CMK (cell line): ENCODE results near the gene SAMD9.
"Not testable (repeated sequence)": the region's sequence is repeated elsewhere in the genome, so short reads cannot be mapped to it uniquely, and the experiment has no call there.

Experiments
- DNase-seq: peaks from one replicate; pipeline ENCODE4 v3.0.0-alpha.2; 2010; ENCODE audit warnings: low read depth

Gene SAMD9

DNA sequence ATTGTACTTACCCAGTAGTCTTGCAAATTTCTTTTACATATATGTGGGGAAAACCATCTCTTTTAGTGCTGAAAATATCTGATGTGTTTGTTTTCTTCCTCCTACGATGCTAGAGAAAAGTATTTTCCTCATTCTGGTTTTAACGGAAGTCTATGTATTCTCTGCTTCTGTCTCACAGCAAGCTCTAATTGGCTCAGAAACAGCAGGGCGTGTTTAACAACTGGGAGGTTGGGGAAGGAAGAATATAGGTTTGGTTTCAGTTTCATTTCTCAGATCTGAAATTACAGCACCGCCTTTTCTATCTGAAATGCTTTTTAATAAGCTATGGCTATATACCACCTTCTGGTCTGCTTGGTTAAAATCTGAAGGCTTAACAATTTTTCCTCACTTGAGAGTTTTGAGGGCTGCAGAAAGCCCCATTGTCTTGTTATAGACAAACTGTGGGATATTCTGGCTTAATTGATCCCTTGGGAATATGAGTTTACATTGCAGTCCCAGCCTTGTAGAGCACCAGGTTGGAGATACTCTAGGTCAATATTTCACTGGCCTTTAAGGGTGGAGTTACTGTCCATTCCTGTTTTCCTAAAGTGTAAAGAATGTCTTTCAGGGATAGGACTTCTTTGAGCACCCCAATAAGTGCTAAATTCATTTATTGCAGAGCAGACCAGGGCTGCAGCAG lies at the start of gene SAMD9:
SAMD9 (minus strand) TSS at position 128 of the 679 bp plus-strand sequence. CDS start 11,882 bp downstream, outside the sequence.
- no peak for DNase-seq

DNA sequence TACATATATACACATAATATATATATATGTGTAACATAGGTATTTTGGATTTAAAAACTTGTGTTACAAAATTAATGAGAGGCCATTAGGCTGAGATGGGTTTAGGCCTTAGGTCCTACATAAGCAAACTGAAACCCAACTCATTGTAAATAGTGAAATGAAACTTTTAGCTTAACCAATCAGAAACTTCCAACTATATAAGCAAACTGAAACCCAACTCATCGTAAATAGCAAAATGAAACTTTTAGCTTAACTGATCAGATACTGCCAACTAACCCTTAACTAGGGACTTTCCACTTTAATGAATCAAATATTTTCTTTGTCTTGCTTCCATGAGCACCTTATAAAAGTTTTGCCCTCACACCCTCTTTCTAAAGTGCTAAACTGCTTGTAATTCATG lies 47.7 kb upstream of the SAMD9 start:
- DNase-seq, result no peak

DNA sequence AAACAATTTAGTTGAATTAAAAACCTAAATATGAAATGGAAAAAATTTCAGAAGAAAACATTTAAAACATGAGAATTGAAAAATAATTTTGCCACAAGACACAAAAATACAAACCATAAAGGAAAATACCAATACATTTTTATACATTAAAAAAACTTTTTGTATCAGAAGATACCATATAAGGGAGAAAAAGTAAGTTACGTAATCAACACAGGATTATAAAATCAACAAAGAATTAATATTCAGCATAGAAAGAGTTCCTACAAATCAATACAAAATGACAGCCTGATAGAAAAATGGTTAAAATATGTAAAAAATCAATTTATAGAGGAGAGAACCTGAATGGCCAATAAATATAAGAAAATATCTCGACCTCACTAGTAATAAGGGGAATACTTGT lies 47.0 kb upstream of the SAMD9 start:
- DNase-seq, result no peak

DNA sequence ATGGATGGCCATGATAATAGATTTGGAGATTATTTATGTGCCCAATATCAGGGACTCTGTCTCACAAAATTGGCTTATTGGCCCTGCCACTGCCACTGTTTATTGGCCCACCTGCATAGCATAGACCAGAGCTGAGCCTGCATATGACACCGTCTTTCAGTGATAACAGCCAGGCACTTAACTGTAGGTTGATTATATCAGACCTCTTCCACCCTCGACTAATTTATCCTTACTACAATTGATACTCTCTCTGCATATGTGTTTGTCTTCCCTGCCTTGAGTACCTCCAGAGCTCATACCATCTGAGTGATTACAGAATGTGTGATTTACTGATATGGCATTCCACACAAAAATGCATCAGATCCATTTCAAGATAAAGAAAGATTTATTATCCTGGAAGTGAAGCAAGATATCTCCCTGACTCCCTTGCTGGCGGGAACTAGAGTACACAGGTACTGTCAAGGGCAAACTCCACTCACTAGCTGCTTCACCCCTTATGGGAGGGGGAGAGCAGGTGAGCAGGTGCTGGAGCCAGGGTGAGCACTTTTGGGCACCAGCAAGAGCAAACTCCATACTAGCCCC lies 43.5 kb upstream of the SAMD9 start:
- no peak for DNase-seq

DNA sequence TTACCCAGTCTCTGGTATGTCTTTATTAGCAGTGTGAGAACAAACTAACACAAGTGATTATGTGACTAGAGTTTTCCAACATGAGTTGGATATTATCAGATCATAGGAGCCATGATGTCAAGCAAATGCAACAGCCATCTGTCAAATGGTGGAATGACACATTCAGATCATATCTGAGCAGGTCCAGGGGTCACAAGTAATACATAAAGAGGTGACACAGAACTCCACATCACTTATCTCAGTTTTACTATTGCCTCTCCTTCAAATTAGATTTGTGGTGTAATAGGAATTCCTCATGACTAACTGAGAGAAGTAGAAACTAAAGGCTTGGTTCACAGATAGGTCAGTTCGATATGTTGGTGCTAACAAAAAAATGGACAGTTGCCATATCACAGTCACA lies 42.6 kb upstream of the SAMD9 start:
- no peak for DNase-seq

DNA sequence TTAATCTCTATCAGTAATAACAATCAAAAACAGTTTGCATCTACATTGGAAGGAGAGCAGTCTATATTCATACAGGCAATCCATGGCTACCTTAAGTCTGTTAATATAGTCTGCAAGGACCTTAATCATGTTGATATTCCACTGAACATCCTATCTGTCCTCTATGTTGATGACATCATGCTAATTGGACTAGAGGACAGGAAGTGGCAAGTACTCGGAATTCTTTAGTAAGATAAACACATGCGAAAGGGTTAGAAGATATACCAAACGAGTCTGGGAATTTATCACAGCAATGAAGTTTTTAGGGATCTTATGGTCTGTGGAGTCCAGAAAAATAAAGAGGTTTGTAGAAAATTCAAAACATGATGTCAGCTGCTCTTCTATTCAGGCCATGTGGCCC lies 41.7 kb upstream of the SAMD9 start:
- DNase-seq, result no peak

DNA sequence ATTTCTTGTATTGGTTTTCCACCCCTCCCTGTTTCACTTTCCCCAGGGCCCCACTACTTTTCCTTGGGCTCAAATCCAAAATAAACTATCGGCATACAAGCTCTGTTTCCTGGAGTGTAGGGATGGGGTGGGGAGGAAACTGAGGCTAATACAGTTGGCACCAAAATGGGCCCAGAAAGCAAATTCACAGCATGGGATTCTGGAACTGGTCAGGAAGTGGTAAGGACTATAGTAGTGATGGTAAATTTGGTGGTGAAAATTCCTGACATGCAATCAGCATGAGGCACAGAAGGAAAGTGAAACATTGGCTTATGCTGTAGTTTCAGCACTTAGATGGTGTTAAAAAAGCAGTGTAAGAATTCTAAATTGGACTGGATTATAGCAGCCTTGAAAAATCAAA lies 39.1 kb upstream of the SAMD9 start:
- DNase-seq, result no peak

DNA sequence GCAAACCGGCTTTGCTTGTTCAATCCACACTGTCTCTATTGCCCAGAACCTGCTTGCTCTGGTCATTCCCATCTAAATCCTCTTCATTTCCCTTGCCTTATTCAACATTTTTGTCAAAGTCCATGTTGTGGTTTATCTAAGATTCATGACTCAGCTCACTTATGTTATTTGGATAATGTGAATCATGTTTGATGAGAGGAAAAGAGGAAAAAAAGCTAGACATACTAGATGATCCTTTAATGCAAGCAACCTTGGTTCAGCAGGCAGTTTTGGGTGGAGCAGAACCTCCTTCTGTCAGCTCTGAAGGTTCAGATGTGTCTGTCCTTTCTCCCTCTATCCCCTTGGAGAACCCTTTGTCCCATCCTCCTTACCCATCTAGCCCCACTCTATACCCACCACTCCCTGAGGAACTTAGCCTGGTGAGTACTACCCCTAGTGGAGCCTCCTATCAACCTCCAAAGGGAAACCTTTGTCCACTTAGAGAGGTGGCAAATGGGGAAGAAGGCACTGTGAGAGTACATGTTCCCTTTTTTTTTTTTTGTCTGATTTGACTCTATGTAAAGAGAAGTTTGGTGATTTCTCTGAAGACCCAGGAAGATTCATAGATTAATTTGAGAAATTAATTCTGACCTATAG lies 32.5 kb upstream of the SAMD9 start:
- DNase-seq, result no peak

DNA sequence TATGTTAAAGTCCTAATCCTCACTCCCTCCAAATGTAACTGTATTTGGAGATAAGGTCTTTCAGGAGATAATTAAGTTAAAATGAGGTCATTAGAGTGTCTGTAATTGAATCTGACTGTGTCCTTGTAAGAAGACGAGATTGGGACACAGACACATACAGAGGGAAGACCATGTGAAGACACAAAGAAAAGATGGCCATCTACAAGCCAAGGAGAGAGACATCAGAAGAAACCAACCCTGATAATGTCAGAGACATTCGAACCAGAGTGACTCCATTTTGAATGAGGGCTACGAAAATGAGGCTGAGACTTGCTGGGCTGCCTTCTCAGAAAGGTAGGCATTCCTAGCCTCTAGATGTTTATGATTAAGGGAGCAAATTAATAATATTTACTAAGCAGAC lies 30.9 kb upstream of the SAMD9 start:
- DNase-seq, result no peak

DNA sequence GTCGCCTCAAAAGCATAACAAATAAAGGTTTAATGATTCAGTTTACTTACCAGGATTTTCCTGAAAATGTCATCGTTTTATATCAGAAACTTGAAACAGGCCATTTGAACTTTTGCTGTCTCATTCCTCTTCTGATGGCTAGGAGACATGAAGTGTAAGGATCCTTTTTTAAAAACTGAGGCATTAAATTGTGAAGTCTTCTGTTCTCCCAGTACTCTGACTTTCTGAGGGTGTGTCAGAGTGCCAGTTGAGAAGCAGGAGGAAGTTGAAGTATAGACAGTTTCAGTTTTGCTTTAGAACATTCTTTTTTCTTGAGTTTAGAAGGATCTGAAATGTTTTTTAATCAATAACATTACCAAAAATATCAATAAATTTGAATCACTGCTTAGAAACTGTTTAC lies 30.4 kb upstream of the SAMD9 start, which contains the start of gene SAMD9L:
SAMD9L (minus strand) TSS at position 242 of the 400 bp plus-strand sequence. CDS start 12,414 bp downstream, outside the sequence.
- DNase-seq, result no peak

DNA sequence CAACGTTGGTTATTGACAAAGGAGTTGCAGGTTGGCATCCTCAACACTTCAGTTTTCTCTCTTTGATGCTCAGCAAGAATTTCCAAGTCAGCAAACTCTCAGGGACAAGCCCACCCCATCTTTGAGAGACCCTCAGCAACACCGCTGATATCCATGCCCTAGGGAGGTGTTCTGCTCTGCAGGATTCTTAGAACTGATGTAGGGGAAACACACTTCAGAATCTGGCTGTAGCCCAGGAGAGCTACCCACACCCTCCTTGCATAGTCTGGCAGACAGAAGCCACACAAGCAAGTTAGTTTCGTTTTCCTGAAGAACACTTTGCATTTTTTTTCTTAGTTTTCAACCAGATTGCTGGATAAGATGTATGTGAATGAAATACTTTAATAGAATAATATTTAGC lies 29.6 kb upstream of the SAMD9 start:
- DNase-seq, result no peak

DNA sequence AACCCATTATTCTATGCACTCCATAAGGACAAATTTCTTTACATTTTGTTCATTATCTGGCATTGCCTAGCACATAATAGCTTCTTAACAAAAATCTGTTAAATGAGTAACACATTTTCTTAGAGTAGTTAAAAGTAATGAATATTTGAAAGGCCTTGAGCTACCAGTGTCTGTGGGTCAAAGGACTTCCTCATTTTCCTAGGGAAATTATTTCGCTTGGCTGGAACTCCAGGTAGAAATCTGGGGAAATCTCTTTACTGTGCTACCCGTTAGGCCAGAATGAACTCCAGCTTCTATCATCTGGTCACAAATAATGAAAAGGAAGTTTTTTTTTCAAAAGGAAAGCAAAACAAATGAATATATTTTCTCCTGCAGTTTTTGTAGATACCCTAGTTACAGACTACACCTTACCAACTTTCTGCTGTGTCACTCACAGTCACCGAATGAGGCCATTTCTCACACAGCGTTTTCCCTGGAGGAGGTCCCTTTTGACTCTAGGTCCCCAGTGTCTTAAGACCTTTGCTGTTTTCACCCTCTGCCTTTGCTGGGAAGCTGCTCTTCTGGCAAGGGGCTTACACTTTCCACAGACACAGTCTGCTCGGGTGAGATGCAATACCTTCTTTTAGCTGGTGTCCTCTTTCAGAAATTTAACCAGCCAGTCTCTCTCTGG lies 28.8 kb upstream of the SAMD9 start:
- no peak for DNase-seq

DNA sequence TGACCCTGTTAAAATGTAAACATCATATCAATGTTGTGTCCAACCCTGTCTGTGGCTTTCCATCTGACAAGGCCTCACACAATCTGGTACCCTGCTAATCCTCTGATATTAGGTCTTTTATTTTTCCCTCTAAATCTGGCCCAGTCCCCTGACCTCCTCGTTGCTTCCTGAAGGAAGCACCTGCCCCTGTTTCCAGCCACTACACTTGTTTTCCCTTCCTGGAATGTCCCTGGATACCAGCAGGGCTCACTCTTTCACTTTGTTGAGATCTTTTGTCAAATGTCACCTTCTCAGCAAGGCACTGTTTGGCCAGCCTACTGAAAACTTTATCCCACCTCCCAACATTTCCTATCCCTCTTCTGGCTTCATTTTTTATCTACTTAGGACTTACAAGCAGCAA lies 28.3 kb upstream of the SAMD9 start:
- no peak for DNase-seq

DNA sequence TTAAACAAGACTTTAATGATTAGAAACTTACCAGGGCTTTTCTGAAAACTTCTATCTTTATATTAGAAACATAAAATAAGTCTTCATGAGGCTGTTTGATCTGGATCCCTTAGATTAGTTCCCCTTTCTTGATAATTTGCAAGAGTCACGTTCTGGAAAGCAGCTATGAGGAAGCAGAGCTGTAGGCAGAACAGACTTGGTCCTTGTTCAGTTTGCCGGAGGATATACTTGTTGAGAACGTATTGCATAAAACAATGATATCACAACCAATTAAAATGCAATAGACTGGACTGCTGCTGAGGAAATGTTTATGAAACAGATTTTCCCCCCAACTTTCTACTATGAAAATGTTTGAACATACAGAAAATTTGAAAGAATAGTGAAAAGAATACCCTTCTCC lies 27.6 kb upstream of the SAMD9 start:
- DNase-seq, result no peak

DNA sequence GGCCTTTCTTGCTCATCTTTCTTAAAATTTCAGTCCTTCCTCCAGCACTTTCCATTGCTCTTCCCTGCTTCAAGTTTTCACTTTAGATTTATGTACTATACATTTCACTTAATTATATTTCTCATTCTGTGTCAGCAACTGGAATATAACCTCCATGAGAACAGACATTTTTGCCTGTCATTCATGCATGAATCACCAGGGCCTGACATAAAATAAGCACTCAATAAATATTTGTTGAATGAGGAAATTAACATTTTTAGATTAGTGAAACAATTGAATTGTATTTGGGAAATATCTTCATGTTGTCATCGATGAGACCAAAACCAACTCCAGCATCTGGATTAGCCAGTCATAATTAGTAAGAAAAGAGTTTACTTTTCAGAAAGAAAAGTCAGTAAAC lies 24.3 kb upstream of the SAMD9 start:
- no peak for DNase-seq

DNA sequence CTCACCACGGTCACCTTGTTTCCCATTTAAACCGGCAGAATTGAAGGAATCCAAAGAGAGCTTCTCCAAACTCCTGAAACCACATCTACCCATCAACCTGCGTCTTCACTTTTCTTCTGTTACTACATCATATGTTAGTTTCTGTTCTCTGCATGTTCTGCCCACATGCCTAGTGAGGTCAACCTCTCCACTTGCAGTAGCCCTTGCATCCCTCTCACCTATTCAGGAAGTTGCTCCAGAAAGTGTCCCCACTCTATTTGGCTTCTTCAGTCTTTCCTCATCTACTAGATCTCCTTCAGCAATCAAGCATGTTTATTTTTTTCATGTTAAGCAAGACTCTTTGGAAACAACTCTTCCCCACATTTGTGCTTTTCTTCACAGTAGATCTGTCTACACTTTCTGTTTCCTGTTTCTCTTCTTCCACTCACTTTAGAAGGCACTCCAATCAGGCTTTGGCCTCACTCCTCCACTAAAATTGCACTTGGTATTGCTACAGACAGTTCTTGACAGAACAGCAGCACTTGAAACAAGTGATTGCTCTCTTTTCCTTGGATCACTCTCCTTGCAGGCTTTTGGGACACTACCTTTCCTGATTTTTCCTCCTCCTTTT lies 22.9 kb upstream of the SAMD9 start:
- no peak for DNase-seq

DNA sequence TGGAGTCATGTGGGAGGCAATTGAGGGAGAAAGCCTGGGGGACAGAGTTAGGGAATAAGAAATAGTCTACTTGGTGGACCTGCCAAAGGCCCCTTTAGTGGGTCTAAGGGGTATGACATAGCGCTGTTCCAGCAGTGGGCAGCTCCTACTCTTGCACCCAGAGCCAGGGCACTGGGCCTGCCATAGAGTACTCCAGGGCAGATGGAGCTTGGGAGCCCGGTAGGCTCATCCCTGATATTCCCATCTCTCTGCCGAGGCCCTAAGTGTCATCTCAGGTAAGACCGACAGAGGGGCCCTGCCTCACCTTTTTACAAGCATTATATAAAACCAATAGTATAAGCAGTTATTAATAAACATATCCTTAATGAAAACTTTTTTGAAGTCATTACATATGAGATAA lies 20.8 kb upstream of the SAMD9 start:
- DNase-seq, result no peak

DNA sequence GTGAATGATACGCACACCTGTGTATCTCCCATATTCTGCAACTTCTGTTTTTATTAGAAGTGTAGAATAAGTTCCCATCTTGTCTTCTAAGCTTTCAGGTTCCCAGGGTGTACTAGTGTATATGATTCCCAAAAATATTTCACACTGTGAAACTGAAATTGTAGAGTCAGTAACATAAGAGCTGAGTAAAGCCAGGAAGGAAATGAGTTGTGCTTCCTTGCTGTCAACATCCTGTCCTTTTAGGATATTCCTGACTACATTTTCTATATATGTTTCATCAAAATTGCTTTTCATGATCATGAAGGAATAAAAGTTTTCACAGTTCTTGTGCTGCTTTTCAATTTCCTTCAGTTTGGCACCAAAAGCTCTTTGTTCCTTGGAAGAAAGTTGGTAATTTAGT lies 15.2 kb upstream of the SAMD9 start:
- no peak for DNase-seq

DNA sequence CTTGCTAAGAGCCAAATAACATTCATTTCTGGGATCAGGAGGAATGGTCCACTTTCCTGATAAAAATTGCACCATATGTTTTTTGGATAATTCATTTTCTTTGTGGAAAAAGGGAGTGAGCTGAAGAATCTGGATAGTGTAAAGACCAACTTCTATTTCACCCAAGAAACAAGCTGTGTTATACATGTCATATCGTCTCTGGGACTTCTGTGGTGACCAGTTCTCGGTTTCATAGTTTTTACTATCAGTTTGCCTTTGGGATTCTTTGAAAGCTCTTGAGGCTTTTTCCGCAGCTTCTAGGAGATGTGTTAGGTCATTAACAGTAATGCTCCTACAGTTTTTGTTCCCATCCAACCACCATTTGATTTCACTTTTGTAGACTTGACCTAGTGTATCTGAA lies 14.4 kb upstream of the SAMD9 start:
- DNase-seq, result no peak

DNA sequence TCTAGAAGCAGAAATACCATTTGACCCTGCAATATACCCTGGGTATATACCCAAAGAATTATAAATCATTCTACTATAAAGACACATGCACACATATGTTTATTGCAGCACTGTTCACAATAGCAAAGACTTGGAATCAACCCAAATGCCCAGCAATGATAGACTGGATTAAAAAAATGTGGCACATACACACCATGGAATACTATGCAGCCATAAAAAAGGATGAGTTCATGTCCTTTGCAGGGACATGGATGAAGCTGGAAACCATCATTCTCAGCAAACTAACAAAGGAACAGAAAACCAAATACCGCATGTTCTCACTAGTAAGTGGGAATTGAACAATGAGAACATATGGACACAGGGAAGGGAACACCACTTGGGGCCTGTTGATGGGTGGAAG lies 9.2 kb upstream of the SAMD9 start:
- DNase-seq, result not testable (repeated sequence)

DNA sequence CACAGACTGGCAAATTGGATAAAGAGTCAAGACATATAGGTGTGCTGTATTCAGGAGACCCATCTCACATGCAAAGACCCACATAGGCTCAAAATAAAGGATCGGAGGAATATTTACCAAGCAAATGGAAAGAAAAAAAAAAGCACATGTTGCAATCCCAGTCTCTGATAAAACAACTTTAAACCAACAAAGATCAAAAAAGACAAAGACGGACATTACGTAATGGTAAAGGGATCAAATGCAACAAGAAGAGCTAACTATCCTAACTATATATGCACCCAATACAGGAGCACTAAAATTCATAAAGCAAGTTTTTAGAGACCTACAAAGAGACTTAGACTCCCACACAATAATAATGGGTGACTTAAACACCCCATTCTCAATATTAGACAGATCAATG lies 5.8 kb upstream of the SAMD9 start:
- DNase-seq, result not testable (repeated sequence)
